GM21515 (cell line): ENCODE results near the gene ROCK2.

Experiments
- ATAC-seq: cut with Tn5 transposase; IDR thresholded peaks from one replicate; pipeline ENCODE4 v1.9.1; 2021; ENCODE audit not compliant: unreplicated experiment

ROCK2 gene

DNA sequence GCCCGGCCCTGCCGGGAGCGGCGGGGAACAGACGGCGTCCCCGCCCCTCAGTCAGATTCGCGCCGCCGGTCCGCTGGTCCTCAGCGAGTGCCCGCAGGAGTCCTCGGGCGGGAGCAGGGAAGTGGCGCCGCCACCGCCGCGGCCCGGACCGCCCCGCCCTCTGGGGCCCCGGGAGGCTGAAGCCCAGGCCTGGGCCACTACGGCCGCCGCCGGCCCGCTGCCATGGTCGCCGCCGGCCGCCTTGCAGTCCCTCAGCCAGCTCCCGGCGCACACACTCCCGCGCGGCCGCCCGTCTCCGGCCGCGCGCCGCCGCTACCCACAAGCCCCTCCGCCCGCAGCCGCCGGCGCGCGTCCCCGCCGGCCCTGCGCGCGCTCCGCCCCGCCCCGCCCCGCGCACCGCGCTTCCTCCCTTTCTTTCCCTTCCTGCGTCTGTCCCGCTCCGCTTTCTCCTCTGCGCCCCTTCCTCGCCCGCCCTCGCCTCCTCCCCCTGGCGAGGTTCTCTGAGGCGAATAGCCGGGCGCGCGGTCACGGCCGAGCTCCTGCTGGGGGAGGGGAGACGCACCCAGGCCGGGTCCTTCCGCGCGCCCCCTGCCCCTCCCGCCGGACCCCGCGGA is at the start of gene ROCK2:
TSS of gene ROCK2 (minus strand) at position 295 of the 614 bp plus-strand sequence. CDS start 500 bp downstream, outside the sequence.
- peak; percentile 57 for ATAC-seq

DNA sequence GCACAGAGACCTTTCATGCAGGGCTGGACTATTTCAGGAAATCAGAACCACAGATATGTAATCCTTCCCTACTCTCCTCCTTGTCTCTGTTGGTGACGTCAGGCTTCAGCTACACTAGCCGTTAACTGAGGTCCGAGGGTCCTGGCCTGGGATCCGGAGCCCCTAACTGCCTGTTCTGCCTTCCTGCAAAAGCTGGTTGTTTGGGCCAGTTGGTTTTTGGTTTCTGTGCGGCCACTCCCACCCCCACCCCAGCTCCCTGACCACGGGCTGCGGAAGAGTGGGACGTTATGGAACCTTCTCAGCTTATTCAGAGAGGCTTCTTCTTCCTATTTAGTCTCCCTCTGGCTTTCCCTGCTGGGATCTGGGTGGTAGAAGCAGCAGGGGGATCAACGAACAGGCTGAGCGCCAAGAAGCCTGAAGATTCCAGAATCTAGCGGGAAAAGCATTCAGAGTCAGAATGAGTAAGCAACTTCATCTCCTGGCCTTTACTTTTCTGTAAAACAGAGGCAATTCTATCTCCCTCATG is 49.3 kb upstream of the ROCK2 start:
- ATAC-seq = no peak

DNA sequence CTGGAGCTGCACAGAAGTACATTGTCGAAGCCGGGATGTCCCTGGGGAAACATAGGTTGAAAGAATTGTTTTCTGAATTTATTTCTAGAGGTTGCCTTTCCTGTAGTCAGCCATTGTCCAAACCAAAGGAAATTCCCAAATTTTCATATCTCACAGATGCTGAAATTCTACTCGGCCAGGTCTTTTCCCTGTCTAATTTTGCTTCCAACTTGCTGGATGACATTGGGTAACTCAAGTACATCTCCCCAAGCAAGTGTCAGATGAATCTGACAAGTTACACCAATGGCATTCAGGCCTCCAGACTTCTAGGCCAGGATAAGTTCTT is 47.5 kb upstream of the ROCK2 start:
- ATAC-seq = no peak

DNA sequence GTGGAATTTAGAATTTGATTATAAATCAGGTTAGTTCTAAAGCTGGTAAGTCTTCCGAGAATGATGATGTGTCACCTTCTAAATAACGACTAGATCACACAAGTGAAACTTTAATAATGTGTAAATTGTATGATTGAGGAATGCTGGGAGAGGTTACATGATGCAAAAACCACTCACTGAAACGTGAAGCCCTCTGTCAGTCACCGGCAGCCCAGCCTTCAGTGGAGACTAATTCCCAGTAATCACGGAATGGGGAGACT is 45.9 kb upstream of the ROCK2 start:
- no peak for ATAC-seq

DNA sequence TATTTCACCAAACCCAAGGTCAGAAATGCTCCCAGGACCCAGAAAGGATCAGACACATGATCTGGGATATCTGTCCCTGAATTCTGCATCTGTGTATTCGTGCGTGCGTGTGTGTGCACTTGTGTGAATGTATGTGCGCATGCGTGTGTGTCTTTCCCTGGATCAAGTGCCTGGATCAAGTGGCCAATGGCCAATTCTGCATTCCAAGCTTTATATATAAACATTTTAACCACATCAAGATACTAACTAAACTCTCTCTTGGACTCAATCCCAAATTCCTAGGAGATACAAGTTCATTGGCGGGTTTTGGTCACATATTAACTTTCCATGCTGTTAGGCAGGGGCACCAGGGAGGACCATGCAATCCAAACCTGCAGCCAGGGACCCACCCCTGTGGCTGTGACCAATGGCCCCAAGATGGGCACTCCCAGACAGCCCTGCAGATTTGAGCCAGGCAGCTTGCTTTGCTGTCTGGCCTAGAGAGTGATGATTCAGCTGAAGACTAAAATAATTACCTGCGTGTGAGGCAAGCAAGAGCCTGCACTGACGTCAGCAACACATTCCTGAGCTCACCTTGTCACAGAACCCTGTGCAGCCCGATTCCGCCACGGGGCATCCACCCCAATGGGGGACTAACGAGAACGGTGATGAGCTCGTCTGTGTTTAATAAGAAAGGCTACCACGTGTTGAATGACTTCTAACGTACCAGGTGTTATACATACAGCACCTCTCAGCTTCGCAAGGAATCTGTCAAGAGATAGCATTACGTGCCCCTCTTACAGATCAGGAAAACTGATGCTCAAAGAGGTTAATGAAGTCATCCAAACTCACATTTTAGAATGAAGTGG is 45.3 kb upstream of the ROCK2 start:
- ATAC-seq = no peak

DNA sequence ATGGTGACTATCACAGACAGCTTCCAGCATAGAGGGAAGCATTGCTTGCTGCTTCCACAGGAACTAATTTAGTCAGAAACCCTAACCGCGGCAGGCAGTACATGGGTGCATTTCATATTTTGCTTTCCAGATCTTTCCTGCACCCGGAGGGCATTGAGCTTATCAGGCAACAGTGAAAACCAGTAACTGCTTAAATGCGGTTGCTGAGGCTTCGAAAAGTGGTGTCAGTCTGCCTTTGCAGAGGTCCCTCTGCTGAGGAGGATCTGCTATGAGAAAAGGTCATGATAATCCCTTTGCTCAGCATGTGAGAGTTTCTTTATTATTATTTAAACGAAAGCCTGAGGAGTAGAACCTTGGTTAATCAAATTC is 44.6 kb upstream of the ROCK2 start:
- no peak for ATAC-seq

GRCh38 chr2:11388262-11389051 is 44.0 kb upstream of the ROCK2 start:
- ATAC-seq = no peak

- no peak for ATAC-seq
These were observed 43.4 kb upstream of the ROCK2 start for GRCh38 chr2:11387843-11388242.

- ATAC-seq = no peak
These were observed 42.6 kb upstream of the ROCK2 start for GRCh38 chr2:11387100-11387390.

DNA sequence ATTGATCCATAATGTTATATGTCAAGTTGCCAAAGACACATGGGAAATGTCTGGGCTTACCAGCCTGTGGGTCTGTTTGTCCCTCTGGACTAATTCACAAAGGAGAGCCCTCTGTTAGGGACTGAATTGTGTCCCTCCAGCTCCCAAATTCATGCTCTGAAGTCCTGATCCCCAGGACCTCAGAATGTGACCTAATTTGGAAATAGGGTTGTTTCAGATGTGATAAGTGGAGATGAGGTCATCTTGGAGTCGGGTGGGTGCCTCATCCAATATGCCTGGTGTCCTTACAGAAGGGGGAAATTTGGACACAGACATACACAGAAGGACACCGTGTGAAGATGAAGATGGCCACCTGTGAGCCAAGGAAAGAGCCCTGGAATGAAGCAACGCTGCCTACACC is 41.4 kb upstream of the ROCK2 start:
- ATAC-seq = no peak

DNA sequence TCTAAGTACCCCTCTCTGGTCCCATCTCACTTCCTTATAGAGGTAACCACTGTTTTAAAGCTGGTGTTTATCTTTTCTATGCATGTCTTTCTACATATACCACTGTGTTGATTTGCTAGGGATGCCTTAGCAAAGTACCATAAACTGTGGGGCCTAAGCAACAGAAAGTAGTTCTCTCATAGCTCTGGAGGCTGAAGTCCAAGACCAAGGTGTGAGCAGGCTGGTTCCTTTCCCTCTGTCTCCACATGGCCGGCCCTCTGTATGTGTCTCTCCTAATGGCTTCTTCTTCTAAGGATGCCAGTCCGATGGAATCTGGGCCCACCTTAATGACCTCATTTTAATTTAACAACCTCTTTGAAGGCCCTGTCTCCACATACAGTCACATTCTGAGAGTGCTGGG is 40.8 kb upstream of the ROCK2 start:
- ATAC-seq = no peak

DNA sequence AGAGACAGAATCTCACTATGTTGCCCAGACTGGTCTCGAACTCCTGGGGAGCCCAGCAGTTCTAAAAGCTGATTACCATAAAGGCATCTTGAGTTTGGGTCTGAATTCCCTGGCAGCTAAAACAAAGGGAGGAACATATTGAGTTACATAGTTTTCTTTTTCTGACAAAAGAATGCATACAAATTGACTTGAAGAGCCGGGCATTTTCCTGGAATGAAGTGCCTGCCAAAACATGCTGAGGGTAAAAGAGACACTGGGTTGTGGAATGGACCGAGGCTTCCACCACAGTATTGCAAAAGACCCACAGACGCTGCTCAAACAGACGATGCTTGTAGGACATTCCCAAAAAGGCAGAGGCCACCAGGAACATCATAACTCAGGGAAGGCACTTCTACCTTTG is 35.1 kb upstream of the ROCK2 start:
- no peak for ATAC-seq

DNA sequence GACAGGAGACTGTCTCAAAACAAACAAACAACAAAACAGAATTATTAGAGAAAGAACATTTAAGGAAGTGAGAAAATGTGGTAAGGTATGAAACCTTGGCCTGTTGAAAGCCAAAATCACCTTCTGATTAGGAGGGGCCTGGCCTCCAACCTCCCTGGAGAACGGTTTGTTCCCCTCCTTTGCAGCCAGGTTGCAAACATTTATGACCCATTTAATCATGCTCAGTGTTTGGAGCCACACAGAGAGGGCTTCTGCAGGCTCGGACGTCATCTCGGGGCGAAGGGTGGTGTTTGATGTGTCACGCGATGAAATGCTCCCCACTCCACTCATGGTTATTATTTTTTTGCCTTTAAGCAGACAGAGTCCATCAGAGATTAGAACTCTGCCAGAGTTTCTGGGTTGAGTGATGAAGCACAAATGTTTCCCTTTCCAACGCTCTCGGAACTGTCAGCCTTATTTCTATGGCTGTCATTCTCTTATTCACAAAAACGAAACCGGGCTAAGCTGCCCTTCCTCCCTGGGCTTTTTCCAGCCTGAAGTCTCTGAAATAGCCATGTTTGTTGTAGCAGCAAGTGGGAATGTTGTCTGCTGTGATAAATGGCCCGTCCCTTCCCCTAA is 33.6 kb upstream of the ROCK2 start:
- ATAC-seq = peak; percentile 94

GRCh38 chr2:11376071-11376470 is 31.6 kb upstream of the ROCK2 start:
- ATAC-seq = no peak

- no peak for ATAC-seq
These were observed 31.2 kb upstream of the ROCK2 start for GRCh38 chr2:11375689-11376027.

DNA sequence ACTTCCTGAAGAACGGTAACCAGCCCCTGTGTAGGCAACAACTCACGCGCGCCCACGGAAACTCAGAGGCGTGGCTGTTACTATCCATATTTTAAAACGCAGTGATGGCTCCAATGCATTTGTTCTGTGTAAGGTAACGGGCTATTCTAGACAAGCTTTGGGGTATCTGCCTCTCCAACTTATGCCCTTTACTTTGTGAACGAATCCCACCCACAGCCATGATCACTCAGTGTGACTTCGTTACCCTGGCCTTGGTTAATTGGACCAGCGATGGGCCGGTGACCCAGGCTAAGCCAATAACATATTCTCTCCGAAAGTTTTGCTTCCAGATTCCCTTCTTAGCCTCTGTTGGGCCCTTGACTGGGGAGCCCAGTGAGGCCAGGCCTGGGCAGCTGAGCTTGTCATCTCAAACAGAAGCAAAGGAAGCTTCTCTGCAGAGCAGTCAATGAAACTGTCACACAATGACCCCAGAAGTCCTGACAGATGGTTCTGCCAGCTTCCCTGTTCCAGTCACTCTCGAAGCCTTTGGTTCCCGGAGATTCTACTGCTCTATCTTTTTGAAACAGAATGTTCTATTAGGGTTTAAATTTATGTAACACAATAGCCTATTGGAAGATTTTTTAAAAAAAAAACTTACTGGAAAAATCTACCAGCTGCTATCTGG is 30.7 kb upstream of the ROCK2 start:
- no peak for ATAC-seq

DNA sequence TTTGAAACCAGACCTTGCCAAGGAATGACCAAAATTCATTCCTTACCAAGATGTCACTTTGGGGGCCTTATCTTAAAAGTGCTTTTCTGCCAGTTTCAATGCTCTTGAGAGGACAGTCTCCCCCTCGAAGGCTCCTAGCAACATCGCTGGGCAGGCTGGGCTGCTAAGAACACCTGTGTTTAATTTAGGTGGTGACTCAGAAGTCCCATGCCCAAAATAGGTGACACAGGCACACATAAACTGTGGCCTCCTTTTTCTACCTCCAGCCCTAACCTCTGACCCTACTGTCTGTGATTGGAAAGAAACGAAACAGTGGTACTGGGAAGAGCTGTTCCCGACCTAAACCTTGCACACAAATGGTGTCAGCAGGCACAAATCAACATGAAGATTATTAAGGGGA is 28.7 kb upstream of the ROCK2 start:
- no peak for ATAC-seq

- ATAC-seq = no peak
These were observed 26.9 kb upstream of the ROCK2 start for GRCh38 chr2:11371092-11371937.

GRCh38 chr2:11370377-11371091 is 26.1 kb upstream of the ROCK2 start:
- no peak for ATAC-seq

- ATAC-seq = no peak
These were observed 23.7 kb upstream of the ROCK2 start for GRCh38 chr2:11368059-11368572.
